ENCODE results near the gene OR2J3.

DNA sequence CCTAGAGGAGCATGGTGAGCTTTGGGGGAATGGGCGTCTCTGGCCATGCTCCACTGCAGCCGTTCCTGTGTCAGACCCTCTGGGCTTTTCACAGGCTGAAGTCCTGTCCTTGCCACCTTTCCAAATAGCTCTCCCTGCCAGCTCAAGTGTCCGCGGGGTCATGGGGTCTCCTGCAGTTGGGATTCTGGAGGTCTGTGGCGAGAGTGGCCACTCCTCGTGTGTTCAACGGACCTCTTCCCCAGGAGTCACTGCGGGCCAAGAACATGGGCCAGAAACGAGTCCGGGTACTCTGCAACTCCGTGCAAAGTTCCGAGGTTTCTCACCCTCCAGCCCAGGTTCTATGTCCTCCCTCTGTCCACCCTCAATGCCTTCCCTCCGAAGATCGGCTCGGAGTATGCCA lies 25.4 kb upstream of the OR2J3 start:
- TF ChIP-seq, protein P1, sequence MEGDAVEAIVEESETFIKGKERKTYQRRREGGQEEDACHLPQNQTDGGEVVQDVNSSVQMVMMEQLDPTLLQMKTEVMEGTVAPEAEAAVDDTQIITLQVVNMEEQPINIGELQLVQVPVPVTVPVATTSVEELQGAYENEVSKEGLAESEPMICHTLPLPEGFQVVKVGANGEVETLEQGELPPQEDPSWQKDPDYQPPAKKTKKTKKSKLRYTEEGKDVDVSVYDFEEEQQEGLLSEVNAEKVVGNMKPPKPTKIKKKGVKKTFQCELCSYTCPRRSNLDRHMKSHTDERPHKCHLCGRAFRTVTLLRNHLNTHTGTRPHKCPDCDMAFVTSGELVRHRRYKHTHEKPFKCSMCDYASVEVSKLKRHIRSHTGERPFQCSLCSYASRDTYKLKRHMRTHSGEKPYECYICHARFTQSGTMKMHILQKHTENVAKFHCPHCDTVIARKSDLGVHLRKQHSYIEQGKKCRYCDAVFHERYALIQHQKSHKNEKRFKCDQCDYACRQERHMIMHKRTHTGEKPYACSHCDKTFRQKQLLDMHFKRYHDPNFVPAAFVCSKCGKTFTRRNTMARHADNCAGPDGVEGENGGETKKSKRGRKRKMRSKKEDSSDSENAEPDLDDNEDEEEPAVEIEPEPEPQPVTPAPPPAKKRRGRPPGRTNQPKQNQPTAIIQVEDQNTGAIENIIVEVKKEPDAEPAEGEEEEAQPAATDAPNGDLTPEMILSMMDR (IDR thresholded peaks at IDR 0.05): no peak
- TF ChIP-seq POLR2A (IDR thresholded peaks at IDR 0.05): no peak

Data from right lobe of liver (tissue), 4 donors.